GM10847 (cell line): ENCODE measurements around the gene SLC6A6.

Experiments
- POLR2A ChIP-seq: IDR thresholded peaks from 2 replicates; pipeline ENCODE4 v1.6.1; 2011; ENCODE audit not compliant: insufficient read length; ENCODE audit errors: extremely low read depth

Gene SLC6A6

DNA sequence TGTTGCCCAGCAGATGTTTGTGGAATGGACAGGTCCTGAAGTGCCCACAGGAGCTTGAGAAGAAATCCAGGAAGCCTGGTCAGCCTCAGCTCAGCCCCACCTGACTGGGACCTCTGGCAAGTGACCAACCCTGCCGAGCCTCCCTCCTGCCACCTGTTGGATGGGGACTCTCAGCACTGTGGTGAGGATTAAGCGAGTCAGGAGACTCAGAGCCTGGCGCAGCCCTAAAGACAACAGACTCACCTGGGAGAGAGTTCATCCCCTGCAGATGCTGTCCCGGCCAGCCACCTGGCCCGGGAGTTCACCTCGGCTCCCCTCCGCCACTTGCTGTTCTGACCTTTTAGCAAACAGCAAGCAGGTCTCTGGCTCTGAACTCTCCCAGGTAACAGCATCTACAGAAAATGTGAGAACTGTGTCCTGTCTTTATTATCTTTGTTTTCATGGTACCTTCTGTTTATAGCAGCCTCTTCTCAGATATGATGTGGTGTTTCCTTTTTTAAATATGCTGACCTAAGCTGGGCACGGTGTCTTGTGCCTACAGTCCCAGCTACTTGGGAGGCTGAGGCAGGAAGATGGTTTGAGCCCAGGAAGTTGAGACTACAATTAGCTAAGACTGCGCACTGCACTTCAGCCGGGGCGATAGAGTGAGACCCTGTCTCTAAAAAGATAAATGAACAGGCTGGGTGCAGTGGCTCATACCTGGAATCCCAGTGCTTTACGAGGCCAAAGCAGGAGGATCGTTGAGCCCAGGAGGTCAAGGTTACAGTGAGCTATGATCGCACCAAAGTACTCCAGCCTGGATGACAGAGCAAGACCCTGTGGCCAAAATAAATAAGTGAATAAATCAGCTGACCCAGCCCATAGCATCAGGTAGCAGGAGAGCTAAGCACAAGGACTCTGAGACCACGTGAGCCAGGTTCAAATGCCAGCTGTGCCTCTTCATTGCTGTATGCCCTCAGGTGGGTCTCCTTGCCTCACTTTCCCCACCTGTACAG, 32.4 kb upstream of the SLC6A6 start:
- no peak for TF ChIP-seq POLR2A

DNA sequence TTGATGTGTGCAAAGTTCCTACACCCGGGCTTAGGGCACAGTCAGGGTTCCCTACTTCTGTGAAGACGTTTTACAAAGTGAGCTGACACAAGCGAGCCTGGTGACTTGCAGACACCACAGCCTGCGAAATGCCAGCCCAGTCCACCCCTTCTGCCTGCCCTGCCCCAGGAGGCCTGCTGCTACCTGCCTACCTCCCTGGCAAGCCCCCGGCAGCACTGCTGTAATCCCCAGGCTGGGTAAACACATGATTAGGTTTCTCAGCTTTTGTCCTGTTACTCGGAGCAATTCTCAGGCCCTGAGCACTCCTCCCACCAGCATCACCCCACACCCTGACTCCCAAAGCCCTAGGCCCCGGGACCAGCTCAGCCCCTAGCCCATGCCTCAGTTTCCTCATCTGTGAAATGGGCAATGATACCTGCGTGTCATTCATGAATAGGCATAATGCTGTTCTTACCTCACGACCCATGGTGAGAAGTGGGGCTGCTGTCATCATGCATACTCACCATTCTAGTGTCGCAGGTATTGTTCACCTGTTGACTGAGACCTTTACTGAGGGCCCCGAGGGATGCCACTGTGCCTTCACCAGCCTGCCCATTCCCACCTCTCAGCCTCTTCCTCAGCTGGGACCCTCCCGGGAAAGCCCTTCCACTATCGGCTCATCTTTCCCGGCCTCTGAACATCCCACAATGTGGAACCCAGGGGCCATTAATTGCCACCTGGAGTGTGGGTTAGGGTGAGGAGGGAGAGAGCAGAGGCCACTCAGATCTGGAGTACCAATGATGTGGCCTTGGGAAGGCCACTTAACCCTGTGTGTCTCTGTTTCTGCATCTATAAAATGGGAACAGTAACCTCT, 31.5 kb upstream of the SLC6A6 start:
- TF ChIP-seq POLR2A, result no peak

DNA sequence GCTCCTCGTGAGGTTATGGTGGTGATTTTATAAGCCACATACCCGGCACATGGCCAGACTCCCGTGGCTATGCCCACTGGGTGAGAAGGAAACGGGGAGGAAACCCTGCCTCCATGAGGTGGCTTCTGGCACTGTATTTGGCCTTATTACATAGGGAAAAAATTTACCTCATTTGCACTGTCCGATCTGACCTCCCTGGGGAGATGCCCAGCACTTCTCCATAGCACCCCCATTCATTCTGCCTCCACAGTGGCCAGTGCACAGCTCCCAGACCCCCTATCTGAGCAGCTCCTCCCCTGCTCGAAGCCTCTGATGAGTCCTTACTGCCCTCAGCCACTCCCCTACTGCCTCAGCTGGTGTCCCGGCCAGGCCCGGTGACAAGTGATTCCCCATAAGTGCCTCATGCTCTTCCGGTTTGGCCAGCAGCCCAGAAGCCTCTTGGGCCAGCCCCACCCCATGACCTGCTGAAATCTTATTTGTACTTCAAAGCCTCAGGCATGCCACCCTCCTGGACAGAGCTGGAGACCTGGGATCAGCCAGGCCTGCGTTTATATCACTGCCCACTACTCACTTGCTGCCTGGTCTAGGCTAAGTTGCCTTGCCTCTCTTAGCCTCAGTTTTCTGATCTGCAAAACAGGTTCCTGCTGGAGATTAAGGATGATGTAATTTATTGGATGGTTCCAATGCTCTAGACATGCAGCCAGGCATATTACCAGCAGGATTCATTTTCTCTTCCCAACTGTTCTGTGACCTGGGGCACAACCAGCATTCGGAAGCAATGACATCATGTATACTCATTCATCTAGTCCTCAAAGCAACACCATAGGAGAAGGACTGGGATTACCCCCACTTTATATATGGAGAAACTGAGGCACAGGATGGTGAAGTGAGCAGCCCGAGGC, 30.6 kb upstream of the SLC6A6 start:
- TF ChIP-seq POLR2A, result no peak

DNA sequence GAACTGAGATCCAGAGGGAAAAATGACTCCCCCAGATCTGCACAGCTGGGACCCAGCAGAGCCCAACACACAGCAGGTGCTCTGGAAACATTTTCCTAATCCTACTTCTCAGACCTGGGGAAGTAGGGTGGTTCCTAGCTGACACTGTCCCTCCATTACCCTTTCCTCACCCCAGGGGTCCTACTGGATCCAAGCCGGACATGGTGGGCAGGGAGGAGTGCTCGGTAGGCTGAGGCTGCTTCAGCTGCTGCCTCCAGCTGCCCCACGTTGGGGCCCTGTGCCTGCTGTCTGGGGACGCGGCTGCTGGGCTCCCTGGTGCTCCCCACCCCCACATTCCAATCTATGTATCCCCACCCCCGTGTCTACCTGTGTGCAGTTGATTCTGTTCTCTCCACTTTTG, 29.8 kb upstream of the SLC6A6 start:
- no peak for TF ChIP-seq POLR2A

DNA sequence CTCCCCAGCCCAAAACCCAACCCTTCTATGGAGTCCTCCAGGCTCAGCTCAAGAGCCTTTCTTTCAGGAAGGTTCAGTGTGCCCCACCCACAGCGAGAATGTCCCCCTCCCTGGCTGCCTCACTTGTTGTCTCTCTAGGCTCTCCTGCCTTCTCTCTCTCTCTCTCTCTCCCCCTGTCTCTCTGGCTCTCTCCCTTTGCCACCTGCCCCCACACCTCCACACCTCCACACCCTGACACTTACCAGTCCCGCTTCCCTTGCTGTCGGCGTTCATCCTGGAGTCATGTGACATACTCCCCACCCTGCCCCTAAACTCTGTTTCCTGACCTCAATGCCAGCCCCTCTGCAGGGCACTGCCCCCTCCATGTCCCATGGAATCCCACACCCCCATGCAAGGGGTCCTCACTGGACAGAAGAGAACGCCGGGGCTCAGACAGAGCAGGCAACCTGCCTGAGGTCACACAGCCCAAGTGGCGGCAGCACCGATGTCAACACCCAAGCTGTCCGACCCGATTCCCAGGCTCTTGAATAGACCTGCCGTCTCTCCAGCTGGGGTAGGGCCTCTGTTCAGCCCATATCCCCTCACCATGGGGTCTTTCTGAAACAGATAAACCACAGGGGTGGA, 28.5 kb upstream of the SLC6A6 start:
- TF ChIP-seq POLR2A, result no peak

DNA sequence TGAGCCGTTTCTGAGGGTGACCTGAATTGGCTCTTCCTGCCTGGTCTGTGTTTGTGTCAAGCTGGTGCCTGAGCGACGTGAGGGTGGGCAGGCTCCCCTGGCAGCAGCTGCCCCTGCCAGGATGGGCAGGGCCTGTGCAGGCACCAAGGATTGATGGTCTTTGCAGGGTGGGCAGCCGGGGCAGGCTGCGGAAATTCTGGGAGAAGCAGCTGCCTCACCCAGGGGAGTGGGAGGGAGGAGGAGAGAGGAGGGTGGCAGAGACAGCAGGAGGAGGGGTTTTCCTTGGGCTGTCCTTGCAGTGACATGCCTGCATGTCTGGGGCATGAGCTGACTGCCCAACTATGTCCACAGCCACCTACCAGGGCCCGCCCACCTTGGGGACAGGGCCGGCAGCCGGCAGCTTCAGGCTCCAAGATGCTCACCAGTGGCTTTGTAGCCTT, 27.9 kb upstream of the SLC6A6 start:
- TF ChIP-seq POLR2A, result no peak

DNA sequence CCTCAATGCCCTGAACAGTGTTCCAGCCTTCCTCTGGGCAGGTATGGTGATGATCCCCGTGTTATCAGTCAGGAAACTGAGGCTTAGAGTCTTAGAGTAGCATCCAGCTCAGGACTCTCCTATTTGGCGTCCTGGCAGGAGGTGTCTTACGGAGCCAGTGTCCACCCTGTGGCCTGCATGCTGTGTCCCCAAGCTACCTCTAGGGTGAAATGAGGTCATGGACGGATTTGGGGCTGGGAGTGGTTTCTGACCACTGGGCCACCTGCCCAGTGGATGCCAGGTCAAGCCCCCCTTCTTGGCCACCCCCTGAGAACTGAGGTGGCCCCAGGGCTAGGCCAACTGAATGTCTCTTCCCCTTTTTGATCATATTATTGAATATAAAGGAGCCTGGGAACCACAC, 27.2 kb upstream of the SLC6A6 start:
- no peak for TF ChIP-seq POLR2A

DNA sequence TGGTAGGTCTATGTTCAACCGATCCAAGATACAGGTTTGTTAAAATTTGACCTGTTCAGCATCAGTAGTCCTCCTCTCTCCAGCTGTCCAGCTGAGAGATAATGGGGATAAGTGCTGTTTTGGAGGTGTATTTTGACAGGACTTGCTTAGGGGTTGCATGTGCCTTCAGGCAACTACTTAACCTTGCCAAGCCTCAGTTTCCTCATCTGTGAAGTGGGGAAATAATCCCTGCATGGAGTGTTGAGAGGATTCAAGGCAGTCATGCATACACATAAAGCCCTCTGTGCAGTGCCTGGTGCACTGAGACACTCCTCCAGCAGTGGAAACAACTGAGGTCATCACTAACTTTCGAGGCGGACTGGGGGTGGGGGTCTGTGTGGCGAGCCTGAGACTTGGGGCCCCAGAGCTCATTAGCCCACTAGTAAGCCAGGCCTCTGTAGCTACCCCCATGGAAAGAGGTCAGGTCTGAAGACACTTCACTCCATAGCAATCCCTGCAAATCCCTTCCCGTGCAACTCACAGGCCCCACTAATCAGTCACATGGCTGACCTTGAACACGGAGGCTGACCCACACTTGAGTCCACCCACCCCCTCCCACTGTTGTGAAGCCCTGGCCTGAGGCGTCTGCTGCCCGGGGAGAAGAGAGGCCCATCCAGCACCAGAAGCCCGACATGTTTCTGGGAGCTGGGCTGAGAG, 25.9 kb upstream of the SLC6A6 start:
- no peak for TF ChIP-seq POLR2A

DNA sequence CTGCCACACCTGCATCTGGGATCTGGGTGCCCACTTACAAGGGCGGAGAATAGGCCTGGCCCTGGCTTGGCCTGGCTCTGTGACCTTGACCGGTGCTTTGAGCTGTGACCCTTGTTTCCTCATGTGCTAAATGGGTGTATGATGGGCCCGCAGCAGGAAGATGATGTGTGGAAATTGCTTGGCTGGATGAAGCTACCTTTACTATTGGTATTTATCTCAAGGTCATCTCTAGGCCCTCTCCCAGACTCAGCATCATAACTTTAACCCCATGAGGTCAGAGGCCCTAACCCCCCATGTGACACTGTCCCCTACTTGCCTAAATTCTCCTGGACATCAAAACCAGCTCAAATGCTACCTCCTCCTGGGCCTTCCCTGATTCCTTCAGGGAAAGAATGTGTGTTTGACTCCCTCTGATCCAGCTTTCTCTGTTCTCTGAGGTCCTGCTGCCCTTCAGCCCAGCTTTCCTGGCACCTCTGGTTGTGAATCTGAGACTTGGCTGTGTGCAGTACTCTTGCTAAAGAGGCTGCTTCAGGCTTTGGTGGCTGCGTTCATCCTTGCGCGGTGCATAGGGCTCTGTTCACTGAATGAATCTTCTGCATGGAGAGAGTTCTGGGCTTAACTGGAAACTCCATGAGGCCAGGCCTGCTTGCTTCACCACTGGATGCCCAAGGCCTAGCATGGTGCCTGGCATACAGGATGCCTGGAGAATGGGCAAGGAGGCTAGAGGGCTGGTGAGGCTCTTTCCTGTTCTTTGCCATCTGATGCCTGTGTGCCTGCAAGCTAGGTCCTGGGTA, 25.2 kb upstream of the SLC6A6 start:
- TF ChIP-seq POLR2A, result no peak

DNA sequence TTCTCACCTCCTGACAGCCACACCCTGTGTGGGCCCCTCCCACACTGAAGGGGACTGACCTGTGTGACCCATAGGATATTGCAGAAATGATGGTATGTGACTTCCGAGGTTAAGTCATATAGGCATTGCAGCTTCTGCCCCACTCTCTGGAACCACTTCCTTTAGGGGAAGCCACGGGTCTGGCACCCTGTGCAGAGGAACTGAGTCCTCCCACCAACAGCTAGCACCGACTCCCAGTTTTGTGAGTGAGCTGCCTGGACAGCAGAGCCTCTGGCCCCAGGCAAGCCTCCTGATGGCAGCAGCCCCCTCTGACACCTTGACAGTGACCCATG, 24.6 kb upstream of the SLC6A6 start:
- no peak for TF ChIP-seq POLR2A

DNA sequence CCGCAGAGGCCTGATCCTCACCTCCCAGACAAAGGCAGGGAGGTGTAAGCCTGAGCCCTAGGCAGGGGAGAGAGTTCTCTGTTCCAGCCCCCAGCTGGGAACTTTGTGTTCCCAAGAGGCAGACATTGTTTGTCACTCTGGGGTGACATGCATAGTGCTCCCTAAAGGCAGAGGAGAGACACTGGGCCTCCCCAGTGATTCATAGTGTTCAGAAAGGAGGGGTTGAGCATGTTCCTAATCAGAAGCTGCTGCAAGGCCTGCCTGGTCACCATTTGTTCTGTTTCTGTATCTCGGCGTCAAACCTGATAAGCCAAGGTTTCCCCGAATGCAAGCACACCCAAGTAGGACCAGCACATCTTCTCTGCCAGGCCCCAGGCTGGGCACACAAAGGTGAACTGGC, 24.0 kb upstream of the SLC6A6 start:
- no peak for TF ChIP-seq POLR2A

DNA sequence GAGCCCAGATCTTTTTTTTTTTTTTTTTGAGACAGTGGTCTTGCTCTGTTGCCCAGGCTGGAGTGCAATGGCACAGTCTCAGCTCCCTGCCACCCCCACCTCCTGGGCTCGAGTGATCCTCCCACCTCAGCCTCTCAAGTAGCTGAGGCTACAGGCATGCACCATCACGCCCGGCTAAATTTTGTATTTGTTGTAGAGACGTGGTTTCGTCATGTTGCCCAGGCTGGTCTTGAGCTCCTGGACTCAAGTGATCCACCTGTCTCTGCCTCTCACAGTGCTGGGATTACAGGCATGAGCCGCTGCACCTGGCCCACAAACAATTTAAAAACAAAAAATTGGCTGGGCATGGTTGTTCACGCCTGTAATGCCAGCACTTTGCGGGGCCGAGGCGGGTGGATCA, 22.6 kb upstream of the SLC6A6 start:
- no peak for TF ChIP-seq POLR2A

DNA sequence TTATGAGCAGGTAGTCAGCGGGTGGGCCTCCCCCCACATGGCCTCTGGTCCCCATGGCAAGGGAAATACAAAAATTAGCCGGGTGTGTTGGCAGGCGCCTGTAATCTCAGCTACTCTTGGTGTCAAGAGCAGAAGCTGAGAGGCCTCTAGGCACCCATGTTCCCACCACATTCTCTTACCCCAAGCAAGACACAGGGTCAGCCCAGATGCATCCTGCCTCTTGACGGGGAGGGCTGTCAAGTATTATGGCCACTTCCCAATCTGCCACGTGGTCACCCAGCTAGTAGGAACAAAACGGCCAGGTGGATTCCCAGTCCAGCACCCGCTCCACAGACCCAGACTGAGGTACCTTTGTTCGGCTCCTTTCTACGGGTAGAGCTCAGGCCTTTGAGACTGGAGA, 16.2 kb upstream of the SLC6A6 start:
- no peak for TF ChIP-seq POLR2A
